IPS-NIHi7 (cell line): ENCODE results near the gene SLC5A6.

Experiments used
- DNase-seq: peaks from one replicate; pipeline ENCODE4 v3.0.0; 2012; ENCODE audit warnings: mixed read lengths; ENCODE audit errors: extremely low spot score

Gene SLC5A6

DNA sequence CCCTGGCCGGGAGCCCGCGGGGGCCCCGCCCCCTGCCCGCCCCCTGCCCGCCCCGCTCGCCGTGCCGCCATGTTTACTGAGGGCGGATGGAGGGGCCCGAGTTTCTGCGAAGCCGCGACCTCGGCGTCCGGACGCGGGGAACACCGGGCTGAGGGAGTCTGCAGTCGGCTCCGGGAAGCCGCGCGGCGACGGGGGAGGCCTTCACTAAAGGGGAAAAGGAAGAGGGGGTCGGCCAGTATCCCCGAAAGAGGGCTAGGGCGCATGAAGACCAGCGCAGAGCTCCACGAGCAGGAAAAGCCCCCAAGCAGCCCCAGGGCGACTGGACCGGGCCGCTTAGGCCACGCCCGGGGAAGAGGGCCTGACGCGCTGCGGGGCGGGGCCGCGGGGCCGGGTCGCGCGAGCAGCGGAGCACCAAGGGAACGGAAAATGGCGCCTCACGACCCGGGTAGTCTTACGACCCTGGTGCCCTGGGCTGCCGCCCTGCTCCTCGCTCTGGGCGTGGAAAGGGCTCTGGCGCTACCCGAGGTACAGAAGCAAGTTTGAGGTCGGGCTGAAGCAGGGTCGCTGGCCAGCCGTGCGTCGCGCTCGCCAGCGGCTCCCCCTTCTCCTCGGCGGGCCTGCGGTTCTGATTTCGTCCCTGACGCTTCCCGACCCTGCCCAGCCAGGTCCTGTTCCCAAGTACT is at the start of gene SLC5A6, which contains the start of gene ATRAID:
Gene SLC5A6, minus strand, starts transcription at position 326 of the 683 bp plus-strand sequence. CDS start 4,618 bp downstream, outside the sequence.
Gene ATRAID, plus strand, starts transcription at position 99 of the 683 bp plus-strand sequence. Its CDS starts 328 bp downstream, at position 427.
- peak; percentile 95 for DNase-seq

DNA sequence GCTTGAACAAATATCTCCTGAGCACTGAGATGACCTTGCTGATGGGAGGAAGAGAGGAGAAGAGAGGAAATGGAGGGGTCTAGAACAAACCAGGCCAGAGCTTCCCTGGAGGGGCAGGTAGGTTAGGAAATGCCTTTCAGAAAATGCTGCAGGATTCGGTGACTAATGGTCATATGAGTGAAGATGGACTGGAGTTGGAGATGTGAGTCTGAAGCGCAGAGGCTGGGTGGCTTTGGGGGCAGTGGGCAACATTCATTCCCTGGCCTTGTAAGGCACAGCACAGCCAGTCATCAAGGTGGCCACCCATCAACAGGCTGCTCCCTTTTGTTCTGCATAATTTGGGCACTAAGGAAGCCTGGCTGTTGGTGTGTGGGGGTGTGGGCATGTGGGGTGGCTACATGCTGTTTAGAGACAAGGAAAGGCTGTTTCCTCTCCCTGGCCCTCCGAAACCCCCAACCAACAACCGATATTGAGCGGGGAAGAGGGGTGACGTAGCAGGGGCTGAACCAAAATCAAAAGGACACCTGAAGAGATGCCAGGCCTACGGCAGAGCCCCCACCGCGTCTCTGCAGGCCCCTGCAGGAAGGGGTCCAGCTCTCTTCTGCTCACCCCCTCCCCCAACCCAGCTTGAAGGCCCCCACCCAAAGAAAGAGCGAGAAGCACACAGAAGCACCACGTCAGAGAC is 49.3 kb upstream of the SLC5A6 start:
- DNase-seq = no peak

DNA sequence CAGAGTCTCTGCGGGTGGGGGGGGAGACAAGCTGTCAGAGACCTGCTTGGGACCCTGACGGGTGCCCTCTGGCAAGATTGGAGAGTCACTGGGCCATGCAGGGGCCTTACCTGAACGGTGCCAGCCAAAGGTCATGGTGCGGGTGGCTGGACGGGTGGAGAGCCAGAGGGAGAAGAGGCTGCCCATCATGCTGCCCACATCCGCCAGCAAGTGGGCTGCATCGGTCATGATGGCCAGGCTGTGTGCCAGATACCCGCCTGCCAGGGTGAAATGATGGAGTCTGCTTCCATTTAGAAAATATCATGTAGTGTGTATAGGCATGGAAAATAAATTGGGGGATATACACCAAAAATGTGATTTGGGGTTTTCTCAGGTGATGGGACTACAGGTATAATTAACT is 46.0 kb upstream of the SLC5A6 start:
- no peak for DNase-seq

DNA sequence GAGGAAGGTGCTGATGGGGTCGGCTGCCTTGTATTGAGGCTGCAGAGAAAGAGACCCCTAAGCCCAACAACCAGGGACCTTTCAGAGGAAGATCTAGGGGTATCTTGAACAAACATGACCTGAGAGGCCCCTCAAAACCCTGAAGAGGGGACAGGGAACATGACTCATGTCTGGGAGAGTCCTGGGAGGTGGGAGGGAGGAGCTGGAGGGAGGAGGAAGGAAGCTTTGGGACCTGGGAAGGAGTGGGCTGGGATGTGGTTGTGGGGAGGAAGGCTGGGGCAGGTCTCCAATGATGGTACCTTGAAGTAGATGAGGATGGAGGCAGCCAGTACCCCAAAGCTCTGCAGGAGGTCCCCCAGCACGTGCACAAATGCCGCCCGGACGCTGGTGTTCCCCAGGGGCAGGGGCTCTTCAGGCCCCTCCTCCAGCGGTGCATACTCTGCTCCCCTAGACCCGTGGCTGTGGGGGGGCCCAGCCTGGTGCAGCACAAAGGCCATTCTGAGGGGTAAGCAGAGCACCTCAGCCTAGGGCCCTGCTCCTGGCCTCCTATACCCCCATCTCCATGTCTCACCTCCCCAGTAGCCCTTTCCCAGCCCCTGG is 44.9 kb upstream of the SLC5A6 start:
- no peak for DNase-seq

DNA sequence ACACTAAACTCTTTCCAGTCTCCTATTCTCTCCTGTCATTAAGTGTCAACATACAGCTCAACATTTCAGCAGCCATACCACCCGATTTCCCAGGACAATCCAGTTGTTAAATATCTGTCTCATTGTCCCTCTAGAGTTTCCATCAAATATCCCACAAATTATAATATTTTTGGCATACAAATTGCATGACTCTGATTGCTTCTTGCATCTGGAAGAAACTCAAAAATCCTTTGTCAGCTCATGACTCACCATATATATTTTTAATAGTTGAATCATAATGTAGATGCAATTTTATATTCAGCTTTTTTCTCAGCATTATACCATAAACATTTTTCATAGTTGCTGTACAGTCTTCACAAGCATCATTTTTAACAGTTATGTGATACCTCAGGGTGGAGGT is 43.6 kb upstream of the SLC5A6 start:
- DNase-seq = no peak

DNA sequence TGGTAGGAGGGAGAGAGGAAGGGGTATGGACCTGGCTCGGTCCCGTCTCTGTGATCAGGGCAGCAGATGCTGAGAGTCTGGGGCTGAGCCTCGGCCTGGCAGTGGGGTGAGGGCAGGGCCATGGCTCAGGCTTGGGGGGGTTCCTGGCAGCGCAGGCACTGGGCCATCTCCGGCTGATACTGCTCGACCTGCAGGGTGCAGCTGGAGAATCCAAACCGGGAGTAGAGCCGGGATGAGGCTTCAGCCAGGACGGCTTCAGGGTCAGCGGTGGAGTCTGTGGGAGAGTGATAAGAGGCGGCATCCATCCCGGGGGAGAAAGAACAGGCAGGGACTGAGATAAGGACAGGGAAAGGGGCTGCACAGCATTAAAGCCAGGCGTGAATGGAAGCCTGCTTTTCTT is 43.1 kb upstream of the SLC5A6 start:
- DNase-seq = no peak

DNA sequence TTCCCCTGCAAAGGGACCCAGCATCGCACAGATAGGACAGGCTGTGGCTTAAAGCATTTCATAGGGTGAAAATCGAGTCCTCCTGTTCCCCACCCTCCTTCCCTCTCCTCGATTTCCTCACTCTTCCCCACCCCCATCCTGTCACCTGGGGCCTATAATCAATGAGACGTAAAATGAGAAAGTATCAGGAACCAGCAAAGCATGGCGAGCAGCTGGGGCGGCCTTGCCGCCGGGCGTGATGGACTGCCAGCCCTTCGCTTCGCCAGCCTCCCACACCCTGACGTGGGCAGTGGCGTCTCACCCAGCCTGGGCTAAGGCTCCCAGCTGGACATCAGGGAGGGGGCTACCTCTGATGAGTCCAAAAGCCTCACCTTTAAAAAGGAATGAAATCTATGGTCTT is 39.7 kb upstream of the SLC5A6 start:
- DNase-seq = no peak

DNA sequence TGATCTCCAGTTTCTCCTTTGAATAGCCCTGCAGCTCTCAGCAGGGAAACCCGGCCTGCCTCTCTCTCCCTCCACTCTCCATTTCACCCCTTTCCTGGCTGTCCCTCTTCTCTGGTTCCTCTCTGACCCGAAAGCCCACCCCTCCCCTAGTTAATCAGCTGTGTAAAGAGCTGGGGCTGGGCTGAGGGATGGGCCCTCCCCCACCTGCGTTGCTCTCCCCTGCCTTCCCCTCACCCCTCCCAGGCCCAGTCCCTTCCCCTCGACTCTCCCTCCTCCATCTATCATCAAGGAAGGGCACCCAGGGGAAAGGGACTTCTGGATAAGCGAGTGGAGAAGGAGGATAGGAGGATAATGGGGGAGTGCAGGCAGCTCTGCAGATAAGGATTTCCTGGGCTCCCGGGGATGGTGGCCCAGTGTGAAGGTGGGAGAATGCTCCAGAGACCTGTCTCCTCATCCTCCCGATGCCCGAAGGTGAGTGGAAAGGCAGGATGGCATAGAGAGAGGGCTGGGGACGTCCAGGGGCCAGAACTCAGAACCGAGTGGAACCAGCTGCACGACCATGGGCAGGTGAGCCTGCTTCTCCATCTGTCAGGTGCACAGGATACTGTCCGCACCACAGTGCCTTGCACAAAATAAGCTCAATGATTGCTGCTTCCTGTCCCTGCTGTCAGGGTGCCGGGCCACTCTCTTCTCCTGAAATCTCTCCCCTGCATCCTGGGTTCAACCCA is 38.7 kb upstream of the SLC5A6 start:
- peak; percentile 33 for DNase-seq

DNA sequence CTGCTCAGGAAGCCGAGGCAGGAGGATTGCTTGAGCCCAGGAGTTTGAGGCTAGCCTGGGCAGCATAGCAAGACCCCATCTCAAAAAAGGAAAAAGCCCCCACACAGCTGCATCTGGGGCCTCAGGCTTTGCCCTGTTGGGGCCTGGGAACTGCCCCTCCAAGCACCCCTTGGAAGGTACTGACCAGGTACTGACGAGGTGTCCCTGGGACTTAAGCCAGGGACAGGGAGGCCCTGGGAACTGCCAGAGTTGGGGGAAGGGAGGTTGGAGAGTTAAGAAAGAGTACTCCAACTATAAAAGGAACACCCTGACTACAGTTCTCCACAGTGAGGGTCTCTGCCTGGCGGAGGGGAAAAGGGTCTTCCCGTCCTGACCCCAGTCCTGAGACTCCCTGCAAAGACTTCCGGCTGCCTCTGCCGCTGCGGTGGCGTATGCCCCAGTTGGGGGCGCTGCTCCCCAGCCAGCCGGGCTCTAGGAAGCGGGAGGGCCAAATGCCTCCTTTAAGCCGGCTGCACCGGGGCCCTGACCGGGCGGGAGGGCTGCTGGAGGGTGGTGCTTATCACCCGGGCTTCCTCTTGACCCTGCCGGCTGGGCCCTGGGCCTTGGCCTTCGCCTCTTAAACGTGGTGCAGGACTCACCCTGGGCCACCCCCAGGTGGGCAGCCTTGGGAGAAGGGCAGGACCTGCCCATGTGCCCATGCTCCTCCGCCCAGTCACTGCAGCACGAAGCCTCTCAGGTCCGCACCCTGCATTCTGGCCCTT is 38.0 kb upstream of the SLC5A6 start:
- DNase-seq = peak; percentile 97

DNA sequence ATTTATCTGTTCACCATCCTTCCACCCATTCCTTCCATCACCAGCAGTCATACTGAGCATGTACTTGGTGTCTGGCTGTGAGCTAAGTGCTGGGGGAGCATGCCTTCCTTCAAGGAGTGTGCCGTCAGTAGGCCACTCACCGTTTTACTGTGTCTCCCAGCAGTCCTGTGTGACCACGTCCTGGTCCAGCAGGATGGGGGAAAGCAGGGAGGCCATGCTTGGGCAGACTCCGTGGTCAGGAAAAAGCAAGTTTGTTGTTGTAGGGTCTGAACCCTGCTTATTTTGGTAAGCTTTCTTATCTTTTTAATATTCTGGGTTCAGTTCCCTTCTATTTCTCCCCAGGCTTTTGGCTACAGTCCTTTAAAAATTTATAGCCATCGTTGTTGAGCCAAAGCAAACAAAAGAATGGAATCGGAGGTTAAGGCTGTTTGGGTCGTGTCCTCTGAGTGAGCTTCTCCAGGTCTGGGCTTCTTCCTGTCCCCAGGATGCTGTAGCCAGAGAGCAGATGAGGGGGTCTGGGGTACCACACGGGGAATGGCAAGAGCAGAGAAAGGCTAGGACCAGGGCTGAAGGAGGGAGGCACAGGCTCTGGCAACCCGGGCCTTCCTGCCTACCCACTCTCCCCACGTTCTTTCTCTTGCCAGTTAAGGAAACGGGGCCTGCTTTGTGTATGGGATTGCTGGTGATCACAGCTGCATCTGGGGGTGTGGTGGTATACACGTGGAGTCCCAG is 37.3 kb upstream of the SLC5A6 start:
- DNase-seq = no peak

DNA sequence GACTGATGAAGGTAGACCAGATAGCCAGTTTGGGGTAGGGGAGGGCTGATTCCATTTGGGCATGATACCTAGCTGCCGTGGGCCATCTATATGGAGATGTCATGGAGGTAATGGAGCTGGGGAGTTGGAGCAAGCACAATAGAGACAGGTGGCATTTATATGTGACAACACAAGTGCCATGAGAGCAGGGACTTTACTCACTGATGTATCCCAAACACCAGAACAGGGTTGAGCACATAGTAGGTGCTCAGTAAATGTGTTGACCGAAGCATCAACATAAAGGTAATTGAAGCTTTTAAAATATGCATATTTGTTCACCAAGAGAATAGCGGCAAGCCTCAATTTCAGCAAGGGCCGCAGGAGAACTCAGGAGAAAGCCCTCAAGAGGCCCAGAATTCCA is 35.8 kb upstream of the SLC5A6 start:
- DNase-seq = no peak

DNA sequence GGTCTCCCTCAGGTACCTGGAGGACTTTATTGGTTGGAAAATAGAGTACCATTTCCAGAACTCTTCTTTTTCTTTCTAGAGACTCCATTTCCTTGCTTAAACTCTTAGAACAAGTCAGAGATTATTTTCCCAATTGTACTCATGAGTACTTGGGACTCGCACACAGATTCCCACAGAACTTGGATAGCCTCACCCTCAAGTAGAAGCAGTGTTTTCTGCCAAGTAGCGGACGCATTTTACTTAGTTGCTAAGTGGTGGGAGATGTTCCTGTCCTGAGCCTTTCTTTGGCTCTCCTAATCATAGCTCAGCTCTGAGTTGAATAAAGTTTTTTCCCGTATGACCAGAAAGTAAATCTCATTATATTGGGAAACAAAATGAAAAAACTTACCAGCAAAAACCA is 33.6 kb upstream of the SLC5A6 start:
- no peak for DNase-seq

DNA sequence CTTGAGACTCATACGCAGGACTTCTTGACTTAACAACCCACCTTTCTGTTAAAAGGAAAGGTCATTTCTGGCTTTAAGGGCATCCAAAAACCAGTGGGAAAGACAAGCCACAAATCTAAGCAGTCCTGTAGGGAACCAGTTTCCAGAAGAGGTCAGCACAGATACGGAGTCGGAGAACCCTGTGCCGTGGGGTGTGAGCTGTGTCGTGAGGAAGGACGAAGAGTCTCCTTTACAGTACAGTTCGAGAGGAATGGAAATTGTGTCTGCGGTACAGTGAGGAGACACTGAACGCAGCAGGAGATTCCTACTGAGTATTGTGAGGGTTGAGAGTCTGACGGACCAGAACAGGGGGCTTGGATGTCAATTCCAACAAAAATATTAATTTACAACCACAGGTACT is 33.0 kb upstream of the SLC5A6 start:
- no peak for DNase-seq

DNA sequence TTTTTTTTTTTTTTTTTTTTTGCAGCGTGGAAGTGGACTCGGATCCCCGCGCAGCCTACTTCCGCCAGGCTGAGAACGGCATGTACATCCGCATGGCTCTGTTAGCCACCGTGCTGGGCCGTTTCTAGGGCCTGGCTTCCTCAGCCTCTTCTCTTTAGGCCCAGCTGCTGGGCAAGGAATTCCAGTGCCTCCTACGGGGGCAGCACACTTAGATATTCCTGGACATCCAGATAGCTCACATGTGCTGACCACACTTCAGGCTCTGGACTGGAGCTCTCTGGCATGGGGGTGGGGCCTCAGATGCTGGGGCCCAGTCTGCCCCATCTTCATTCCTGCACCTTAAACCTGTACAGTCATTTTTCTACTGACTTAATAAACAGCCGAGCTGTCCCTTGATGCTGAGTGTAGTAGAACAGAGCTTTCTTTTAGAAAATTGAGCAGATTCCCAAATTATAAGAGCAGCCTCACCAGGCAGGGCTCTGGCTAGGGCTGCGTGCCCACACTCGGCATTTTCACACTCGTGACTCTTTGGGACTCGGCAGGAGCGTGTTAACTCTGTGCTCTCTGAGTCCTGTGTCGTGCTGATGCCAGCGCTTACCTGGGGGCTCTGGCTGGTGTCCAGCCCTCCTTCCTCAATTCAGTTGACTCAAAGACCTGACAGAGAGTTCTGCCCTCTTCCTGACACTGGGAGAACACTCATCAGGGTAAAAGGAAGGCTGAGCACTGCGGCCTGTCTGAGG is 31.5 kb upstream of the SLC5A6 start:
- DNase-seq = no peak

DNA sequence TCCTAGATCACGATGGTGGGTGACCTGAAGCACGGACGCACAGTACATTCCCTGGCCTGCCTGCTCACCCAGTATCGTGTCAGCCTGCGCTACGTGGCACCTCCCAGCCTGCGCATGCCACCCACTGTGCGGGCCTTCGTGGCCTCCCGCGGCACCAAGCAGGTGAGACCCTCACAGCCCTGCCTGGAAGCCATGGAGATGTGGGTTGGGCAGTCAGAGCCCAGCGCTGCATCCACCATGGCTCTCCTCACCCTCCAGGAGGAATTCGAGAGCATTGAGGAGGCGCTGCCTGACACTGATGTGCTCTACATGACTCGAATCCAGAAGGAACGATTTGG is 30.5 kb upstream of the SLC5A6 start:
- DNase-seq = no peak

DNA sequence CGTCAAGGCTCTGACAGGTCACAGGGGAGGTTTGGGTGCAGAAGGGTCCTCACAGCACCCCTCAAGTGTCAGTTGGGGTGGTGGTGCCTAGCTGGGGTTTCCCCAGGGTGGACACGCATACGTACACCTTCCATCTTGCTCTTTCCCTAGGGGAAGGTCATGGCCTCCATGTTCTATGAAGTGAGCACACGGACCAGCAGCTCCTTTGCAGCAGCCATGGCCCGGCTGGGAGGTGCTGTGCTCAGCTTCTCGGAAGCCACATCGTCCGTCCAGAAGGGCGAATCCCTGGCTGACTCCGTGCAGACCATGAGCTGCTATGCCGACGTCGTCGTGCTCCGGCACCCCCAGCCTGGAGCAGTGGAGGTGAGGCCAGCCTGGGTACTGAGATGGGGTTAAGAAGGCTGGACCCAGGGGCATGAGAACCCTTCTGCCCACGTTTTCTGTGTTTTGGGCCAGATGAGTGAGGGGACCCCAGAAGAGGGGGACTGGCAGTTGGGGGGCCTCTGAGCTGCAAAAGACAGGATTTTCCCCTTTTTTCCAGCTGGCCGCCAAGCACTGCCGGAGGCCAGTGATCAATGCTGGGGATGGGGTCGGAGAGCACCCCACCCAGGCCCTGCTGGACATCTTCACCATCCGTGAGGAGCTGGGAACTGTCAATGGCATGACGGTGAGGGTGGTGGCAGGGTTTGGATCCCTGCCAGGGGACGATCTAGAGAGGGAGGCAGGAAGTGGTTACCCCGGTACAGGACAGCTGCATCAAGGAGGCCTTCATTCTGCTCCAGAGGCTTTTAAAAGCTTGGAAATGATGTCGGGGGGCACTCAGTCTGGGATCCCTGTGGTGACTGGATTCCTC is 29.9 kb upstream of the SLC5A6 start:
- no peak for DNase-seq

DNA sequence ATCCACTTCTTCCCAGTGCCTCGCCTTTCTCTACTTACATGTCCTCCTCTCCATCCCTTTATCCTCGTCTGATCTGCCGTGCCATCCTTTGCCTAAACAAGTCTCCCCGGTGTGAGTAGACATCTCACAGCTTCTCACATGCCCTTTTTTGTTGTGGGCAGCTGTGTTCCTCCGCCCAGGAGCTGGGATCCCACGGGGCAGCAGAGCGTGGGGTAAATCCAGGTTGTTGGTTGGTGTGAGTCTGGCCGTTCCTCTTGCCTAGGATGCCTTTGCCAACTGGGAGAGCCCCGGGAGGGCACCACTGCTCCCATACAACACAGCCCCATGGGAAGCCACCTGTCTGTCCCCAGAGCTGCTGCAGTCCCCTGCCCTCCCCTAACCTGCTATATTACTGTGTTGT is 28.3 kb upstream of the SLC5A6 start:
- DNase-seq = no peak

DNA sequence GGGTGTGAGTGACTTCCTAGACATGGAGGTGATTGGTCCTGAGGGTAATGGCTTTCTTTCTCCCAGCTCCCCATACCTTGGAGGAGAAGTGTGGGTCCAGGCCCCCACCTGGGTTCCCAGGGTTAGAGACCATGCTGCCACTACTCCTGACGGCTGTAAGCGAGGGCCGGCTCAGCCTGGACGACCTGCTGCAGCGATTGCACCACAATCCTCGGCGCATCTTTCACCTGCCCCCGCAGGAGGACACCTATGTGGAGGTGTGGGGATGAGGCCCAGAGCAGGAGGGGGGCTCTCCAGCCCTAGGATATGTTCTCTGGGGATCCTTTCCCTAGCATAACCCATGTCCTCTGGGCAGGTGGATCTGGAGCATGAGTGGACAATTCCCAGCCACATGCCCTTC is 26.9 kb upstream of the SLC5A6 start:
- no peak for DNase-seq

DNA sequence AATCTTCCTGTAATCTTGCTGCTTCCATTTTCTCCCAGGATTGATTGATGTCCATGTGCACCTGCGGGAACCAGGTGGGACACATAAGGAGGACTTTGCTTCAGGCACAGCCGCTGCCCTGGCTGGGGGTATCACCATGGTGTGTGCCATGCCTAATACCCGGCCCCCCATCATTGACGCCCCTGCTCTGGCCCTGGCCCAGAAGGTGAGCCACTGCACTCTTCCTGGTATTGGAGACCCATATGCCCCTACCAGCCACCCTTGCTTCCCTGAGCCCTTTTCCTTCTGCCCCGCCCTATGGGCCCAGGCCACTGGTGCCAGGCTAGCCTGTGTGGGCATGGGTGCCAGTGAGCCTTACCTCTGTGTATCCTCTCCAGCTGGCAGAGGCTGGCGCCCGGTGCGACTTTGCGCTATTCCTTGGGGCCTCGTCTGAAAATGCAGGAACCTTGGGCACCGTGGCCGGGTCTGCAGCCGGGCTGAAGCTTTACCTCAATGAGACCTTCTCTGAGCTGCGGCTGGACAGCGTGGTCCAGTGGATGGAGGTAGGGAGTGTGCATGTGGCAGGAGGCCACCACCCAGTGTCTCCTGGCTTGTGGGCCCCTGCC is 25.4 kb upstream of the SLC5A6 start:
- no peak for DNase-seq
